ENCODE results near the gene HHLA2. TPM values are rescaled to one million over a fixed set of nuclear protein-coding genes. Genes with fewer than 3 reads are reported as not detected.
A peak's percentile ranks its signal among the peaks of the same experiment; 100 is the strongest.

Gene HHLA2
- total RNA-seq, 1 experiment from 2014 or later = not detected

DNA sequence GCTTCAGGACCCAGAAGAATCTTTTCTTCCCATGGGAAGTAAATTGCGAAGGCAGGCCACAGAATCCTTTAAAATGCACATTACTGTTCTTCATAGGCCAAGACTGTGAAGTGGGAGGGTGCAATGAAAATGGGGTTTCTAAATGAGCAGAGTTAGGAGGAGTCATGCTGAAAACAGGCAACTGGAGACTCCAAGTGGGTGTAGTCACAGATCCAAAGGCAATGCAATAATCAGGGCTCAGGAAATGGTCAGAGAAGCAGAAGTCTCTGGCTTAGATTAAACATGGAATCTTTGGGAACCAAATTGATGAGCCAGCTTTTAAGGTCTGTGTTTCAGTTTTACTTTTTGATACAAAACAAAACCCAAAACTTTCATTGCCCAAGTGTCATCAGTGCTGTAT is 37.6 kb downstream of the HHLA2 start:
- no peak overlapping the region for H3K9ac ChIP-seq (ENCODE audit: low read length)
- ATAC-seq = no peak
- no peaks in the 10 kb centered on the region for H3K9me3 ChIP-seq (ENCODE audit: low read length)
- no TSS peak for BruUV-seq (replicated peaks)
- CTCF ChIA-PET = interaction anchor here (0.7 kb wide), 1 partner anchor 95 kb away, joined by 8 read pairs; no protein-coding TSS in a partner anchor
- POLR2A ChIA-PET (ENCODE audit: unreplicated experiment) = no interaction called here
- TF ChIP-seq EZH2 (IDR thresholded peaks at IDR 0.05; ENCODE audit: low read length, unreplicated experiment) (no peak), EZH2phosphoT487 (IDR thresholded peaks at IDR 0.05; ENCODE audit: borderline replicate concordance, low read length) (no peak)
- TF ChIP-seq, protein P1, sequence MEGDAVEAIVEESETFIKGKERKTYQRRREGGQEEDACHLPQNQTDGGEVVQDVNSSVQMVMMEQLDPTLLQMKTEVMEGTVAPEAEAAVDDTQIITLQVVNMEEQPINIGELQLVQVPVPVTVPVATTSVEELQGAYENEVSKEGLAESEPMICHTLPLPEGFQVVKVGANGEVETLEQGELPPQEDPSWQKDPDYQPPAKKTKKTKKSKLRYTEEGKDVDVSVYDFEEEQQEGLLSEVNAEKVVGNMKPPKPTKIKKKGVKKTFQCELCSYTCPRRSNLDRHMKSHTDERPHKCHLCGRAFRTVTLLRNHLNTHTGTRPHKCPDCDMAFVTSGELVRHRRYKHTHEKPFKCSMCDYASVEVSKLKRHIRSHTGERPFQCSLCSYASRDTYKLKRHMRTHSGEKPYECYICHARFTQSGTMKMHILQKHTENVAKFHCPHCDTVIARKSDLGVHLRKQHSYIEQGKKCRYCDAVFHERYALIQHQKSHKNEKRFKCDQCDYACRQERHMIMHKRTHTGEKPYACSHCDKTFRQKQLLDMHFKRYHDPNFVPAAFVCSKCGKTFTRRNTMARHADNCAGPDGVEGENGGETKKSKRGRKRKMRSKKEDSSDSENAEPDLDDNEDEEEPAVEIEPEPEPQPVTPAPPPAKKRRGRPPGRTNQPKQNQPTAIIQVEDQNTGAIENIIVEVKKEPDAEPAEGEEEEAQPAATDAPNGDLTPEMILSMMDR (conservative IDR thresholded peaks at IDR 0.05; ENCODE audit: low read depth, low read length) = no peak
- no peaks in the 10 kb centered on the region for H3K79me2 ChIP-seq (ENCODE audit: low read length)
- no peak overlapping the region for H2AFZ ChIP-seq (ENCODE audit: low read length)
- H3F3A ChIP-seq (ENCODE audit: low read length, unreplicated experiment) = no peaks in the 10 kb centered on the region
- H3K4me3 ChIP-seq (ENCODE audit: low read length) = no peak overlapping the region
- no peaks in the 10 kb centered on the region for H3K36me3 ChIP-seq (ENCODE audit: low read depth, low read length)
- no peaks in the 10 kb centered on the region for H3K9me2 ChIP-seq (replicated peaks; ENCODE audit: low read length)
- no peak for DNase-seq
- intact Hi-C loops (cut with micrococcal nuclease) = no loop called here
- H3K4me1 ChIP-seq (ENCODE audit: insufficient read depth, low read length) = no peaks in the 10 kb centered on the region
- H3K27ac ChIP-seq (ENCODE audit: low read length) = no peak overlapping the region
- no peaks in the 10 kb centered on the region for H4K20me1 ChIP-seq (ENCODE audit: low read length)
- no peaks in the 10 kb centered on the region for H3K27me3 ChIP-seq (ENCODE audit: low read length)
- H3K4me2 ChIP-seq (ENCODE audit: low read length) = no peak overlapping the region

DNA sequence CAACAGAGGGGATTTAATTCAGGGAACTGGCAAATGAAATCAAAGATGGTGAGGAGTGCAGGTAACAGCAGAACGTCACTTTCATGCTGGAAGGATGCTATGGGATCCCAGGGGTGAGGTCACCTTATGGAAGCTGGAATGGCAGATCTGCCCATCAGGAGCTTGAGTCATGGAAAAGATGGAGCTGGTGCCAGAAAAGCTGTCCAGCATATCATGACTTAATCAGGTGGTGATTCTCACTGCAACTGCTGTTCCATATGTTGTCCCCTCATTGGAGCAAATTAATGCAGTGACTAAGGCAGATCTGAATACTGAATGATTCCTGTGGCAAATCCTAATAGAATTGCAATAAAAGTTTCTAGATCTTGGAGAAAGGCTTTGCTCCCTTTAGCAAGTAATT is 38.4 kb downstream of the HHLA2 start:
- no peaks in the 10 kb centered on the region for H4K20me1 ChIP-seq (ENCODE audit: low read length)
- no peaks in the 10 kb centered on the region for H3K9me2 ChIP-seq (replicated peaks; ENCODE audit: low read length)
- H3K4me1 ChIP-seq (ENCODE audit: insufficient read depth, low read length) = no peaks in the 10 kb centered on the region
- no peaks in the 10 kb centered on the region for H3K9me3 ChIP-seq (ENCODE audit: low read length)
- POLR2A ChIA-PET (ENCODE audit: unreplicated experiment) = no interaction called here
- DNase-seq (peak; percentile 46), ATAC-seq (peak; percentile 31)
- no peaks in the 10 kb centered on the region for H3K79me2 ChIP-seq (ENCODE audit: low read length)
- intact Hi-C loops (cut with micrococcal nuclease) = no loop called here
- H3K27me3 ChIP-seq (ENCODE audit: low read length) = no peaks in the 10 kb centered on the region
- H3K4me2 ChIP-seq (ENCODE audit: low read length) = no peak overlapping the region
- no peak overlapping the region for H3K4me3 ChIP-seq (ENCODE audit: low read length)
- TF ChIP-seq EZH2 (IDR thresholded peaks at IDR 0.05; ENCODE audit: low read length, unreplicated experiment) = no peak
- no peaks in the 10 kb centered on the region for H3F3A ChIP-seq (ENCODE audit: low read length, unreplicated experiment)
- no peak overlapping the region for H3K27ac ChIP-seq (ENCODE audit: low read length)
- H2AFZ ChIP-seq (ENCODE audit: low read length) = no peak overlapping the region
- no TSS peak for BruUV-seq (replicated peaks)
- no peak overlapping the region for H3K9ac ChIP-seq (ENCODE audit: low read length)
- CTCF ChIA-PET = no interaction called here
- no peaks in the 10 kb centered on the region for H3K36me3 ChIP-seq (ENCODE audit: low read depth, low read length)

DNA sequence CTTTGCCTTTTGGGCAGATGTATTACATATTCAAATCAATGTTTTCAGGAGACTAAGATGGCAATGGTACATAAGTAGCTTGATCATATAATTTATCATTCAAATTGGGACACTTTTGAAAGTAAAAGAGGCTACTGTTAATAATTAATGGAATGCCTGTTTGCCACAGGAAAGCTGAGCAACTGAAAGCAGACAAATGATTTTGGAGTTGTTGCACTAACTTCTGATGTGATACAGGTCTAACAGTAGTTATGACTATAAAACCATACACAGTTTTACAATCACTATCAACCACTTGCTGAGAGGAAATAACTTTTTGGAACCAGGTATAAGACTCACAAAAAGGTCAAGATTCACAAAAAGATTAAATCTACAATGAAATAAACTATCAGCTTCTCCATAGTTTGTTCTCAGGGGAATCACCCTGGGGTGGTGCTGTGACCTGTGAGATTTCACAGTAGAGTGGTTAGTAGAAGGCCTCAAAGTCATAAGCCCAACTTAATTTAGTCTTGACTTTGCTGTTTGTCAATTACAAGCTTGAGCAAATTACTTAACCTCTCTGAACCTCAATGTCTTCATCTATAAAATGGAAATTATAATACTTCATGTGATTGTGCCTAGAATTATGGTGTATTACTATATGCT is 42.7 kb downstream of the HHLA2 start:
- intact Hi-C loops (cut with micrococcal nuclease) = no loop called here
- H4K20me1 ChIP-seq (ENCODE audit: low read length) = no peaks in the 10 kb centered on the region
- DNase-seq (no peak), ATAC-seq (no peak)
- no peak overlapping the region for H3K4me2 ChIP-seq (ENCODE audit: low read length)
- no peak overlapping the region for H3K4me3 ChIP-seq (ENCODE audit: low read length)
- peaks cover 14% of the 10 kb centered on the region for H3K4me1 ChIP-seq (ENCODE audit: insufficient read depth, low read length)
- H3F3A ChIP-seq (ENCODE audit: low read length, unreplicated experiment) = no peaks in the 10 kb centered on the region
- H3K9me2 ChIP-seq (replicated peaks; ENCODE audit: low read length) = no peaks in the 10 kb centered on the region
- TF ChIP-seq, protein P1 (conservative IDR thresholded peaks at IDR 0.05; ENCODE audit: low read depth, low read length) = no peak
- TF ChIP-seq EZH2phosphoT487 (IDR thresholded peaks at IDR 0.05; ENCODE audit: borderline replicate concordance, low read length) = no peak
- no peak for TF ChIP-seq EZH2 (IDR thresholded peaks at IDR 0.05; ENCODE audit: low read length, unreplicated experiment)
- H3K27ac ChIP-seq (ENCODE audit: low read length) = no peak overlapping the region
- ChIA-PET POLR2A (ENCODE audit: unreplicated experiment) (no interaction called here), CTCF (no interaction called here)
- no peaks in the 10 kb centered on the region for H3K36me3 ChIP-seq (ENCODE audit: low read depth, low read length)
- no peak overlapping the region for H3K9ac ChIP-seq (ENCODE audit: low read length)
- H3K9me3 ChIP-seq (ENCODE audit: low read length) = no peaks in the 10 kb centered on the region
- no TSS peak for BruUV-seq (replicated peaks)
- no peak overlapping the region for H2AFZ ChIP-seq (ENCODE audit: low read length)
- no peaks in the 10 kb centered on the region for H3K27me3 ChIP-seq (ENCODE audit: low read length)
- no peaks in the 10 kb centered on the region for H3K79me2 ChIP-seq (ENCODE audit: low read length)

Measured in PC-3 (cell line).